Stimulated activated CD4-positive, alpha-beta T cell treated with anti-CD3 and anti-CD28 coated beads, Interleukin-12 subunit alpha, Interleukin-12 subunit beta, amount 100 ng/mL, for 48 hours (primary cell): ENCODE data around the gene SORBS1.
"Not testable (repeated sequence)": the region's sequence is repeated elsewhere in the genome, so short reads cannot be mapped to it uniquely, and the experiment has no call there.

Experiments used
- DNase-seq, 3 donors: peaks; one replicate each; pipeline ENCODE4 v3.0.0-alpha.2; 2020; ENCODE audit warnings: low read depth in 2 of 3, low spot score in 1 of 3

Gene SORBS1

GRCh38 chr10:95354110-95354509 lies 207.1 kb downstream of the SORBS1 start:
- no peak for DNase-seq

GRCh38 chr10:95353123-95353522 lies 208.0 kb downstream of the SORBS1 start:
- DNase-seq: no peak

DNA sequence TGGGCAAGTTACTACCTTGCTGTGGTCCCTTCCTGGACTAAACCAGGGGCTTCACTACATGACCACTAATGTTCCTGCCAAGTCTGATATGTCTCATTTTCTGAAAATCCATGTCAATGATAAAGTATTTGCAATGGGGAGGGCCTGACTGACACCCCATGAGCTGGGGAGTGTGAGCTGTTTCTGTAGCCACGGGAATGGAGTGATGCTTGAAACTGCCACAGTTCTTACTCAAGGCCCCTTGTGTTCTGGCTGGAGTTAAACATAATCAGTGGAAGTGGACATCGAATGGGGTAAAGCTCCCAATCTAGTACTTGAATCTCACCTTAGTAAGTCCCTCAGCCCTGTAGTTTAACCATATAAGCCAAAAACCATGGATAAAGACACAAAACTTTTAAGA lies 208.5 kb downstream of the SORBS1 start:
- no peak for DNase-seq

- DNase-seq: no peak
Observed at GRCh38 chr10:95350830-95351228, 210.3 kb downstream of the SORBS1 start.

DNA sequence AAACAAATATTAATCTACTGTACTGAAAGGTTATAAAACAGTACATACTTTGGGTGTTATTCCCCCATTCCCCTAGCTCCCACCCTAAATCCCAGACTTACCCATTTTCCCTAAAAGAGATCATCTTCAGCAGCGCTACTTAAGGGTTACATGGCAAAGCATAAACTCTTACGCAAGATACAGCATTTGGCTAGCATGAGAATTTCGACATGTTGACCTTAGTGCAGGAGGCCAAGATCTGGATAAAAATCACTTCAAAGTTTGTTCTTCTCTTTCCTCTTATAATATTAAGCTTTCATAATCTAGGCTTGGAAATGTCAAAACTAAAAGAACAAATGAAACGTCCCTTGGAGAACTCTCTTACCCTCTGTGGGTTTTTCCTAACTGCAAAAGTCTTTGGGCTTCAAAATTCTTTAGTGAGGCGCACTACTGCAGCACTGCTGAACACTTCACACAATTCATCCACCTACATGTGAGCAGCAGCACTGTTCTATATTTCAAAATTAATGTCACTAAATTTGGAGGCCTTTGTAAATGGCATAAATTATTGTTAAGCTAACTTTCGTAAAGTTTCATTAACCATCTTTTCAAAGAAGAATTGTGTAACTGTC lies 210.8 kb downstream of the SORBS1 start:
- DNase-seq: no peak

DNA sequence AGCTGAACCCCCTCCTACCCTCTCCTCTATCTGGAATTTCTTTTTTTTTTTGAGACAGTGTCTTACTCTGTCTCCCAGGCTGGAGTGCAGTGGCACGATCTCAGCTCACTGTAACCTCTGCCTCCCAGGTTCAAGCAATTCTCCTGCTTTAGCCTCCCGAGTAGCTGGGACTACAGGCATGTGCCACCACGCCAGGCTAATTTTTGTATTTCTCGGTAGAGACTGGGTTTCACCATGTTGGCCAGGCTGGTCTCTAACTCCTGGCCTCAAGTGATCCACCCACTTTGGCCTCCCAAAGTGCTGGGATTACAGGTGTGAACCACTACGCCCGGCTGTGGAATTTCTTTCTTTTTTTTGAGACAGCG lies 213.8 kb downstream of the SORBS1 start:
- not testable (repeated sequence) for DNase-seq

- DNase-seq: no peak
Observed at GRCh38 chr10:95346715-95347401, 214.3 kb downstream of the SORBS1 start.

DNA sequence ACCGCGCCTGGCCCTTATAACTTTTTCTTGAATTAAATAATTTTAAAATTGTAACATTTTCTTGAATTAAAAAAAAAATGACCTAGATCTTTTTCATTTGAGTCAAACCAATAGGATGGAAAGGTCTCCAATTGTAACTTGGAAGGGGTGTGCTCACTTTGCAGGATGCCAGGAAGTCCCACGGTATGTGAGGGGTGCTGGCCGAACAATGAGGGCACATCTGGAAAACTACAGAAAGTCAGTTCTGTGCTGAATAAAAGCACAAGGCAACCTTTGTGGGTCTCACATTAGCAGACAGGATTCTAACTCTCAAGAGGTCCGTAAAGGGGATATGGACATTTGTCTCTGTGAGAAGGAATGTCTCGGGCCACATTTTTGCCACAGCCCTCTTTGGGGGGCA lies 217.6 kb downstream of the SORBS1 start:
- DNase-seq: no peak

DNA sequence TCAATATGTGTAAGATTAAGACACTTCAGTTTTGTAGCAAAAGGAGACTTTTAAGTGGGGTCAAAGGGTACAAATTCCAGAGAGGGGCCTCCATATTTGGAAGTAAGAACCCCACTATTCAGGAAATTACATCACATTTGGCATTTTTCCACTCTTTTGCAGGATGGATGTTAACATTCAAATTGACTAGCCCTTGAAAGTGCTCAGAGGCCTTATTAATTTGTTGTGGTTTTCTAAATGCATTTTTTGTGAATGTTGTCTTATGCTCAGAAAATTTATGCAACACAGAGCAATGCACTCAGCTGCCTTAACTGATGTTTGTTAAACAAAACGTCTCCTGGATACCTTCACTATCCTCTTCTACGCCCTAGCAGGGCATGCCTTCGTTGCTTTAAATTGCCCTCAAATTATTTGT lies 219.4 kb downstream of the SORBS1 start:
- no peak for DNase-seq

DNA sequence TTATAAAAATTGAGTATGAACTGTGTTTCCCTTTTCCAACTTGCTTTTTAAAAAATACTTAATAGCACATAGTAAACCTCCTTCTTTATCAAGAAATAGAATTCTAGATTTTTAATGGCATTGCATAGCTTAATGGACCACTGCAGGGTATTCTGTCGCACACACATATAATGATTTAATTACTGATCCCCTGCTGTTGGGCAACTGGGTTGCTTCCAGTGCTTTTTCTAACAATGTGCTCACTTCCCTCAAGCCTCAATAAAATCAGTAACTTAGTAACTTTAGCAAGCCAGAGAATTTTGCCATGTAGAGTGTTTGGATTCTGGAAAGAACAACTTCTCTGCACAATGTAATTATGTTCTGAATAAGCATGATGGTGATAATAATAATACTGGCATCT lies 221.3 kb downstream of the SORBS1 start:
- no peak for DNase-seq

GRCh38 chr10:95337423-95338160 lies 223.6 kb downstream of the SORBS1 start:
- no peak for DNase-seq

DNA sequence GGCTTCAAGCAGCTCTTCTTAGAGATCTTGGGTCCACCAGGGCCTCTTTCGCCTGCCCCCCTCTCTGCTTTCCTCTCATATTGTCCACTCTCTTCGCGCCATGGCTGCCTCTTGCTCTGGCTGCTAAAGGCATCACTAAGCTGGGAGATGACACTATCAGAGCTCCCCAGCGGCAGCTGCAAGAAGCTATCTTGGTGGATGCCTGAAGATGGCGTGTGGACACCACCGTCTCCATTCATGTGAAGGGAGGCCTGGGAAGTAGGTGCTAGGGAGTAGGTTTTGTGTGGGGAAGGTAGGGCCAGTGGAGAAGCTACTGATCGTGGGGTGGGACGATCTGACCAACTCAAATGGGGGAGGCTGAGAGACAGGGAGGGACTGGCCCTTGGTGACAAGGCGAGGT lies 224.5 kb downstream of the SORBS1 start:
- no peak for DNase-seq

- no peak for DNase-seq
Observed at GRCh38 chr10:95335933-95336699, 225.1 kb downstream of the SORBS1 start.

- DNase-seq: no peak
Observed at GRCh38 chr10:95334805-95335144, 226.4 kb downstream of the SORBS1 start.

DNA sequence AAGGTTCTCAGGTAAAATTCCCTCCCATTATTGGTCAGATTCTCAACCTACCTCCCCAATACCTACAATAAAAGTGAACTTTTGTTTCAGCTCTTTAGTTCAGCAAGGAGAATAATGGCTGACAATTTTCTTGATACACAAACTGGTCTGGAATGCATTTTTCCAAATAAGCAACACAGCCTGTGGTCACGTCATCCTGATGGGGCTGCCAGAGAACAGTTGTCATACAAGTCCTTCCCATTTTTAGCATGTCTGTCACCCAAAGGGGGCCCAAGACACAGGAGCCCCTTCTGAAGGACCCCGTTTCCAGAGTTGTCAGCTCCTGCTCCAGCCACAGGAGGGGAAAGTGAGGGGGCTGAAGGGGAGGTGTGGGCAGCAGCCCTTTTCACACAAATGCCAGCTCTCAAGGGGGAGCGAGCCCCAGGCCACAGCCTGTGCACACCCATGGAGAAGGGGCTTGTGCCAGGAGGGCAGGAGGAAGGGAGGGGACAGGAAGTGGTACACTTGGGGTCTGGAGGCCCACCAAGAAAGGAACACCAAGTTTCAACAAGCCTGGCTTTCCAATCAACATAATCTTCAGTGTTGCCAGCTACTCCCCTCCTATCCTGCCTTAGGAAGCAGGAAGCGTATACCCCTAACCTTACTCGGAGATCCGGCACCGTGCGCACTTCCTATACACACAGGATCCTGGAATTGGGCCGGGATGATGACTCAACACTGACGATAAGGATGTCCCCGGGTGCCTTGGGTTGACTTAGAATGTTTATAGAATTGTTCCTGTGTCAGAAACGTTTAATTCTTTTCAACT lies 227.0 kb downstream of the SORBS1 start:
- no peak for DNase-seq

DNA sequence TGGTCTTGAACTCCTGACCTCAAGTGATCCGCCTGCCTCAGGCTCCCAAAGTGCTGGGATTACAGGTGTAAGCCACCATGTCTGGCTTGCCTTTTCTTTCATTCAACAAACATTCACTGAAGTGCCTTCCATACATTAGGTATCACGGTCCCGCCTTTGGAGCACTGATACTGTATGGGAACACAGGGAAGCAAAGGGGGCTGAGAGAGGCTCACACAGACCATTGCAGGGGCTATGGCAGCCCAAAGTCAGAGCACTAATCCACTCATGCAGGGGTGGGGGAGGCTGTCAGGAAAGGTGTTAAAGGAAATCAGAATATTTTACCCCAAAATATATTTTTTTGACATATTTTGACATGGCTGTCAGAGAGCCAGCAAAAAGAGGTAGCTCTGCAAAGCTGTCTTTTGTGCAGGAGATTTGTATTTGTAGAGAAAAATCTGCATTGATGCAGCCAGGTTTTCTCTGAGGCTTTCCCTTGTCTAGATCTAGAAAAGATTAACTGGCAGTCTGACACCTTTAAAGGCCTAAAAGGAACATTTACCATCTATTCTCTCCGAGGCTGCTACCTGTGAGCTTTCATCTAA lies 228.4 kb downstream of the SORBS1 start:
- no peak for DNase-seq

- DNase-seq: no peak
Observed at GRCh38 chr10:95331596-95332130, 229.5 kb downstream of the SORBS1 start.

DNA sequence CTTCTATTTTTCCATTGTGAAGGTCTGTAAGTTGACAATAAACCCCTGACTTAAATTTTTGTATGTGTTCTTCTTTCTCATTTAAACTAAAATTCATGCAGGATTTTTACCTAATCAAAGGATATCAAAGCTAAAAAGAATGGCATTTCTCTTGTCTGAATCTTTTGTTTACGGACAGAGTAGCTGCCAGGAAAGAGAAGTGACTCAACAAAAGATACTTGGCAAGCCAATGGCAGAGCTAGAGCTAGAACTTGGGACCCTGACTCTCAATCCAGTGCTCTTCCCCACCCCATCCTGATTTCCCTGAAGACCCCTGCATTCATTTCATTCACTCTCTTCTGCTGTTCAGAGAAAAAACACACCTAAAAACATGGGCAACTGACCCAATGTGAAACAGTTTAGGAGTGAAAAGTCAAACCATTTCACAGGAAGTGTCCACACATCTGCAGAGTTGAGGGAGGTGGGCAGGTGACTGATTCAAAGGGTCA lies 230.2 kb downstream of the SORBS1 start:
- DNase-seq: no peak

- DNase-seq: no peak
Observed at GRCh38 chr10:95329296-95329695, 231.9 kb downstream of the SORBS1 start.

DNA sequence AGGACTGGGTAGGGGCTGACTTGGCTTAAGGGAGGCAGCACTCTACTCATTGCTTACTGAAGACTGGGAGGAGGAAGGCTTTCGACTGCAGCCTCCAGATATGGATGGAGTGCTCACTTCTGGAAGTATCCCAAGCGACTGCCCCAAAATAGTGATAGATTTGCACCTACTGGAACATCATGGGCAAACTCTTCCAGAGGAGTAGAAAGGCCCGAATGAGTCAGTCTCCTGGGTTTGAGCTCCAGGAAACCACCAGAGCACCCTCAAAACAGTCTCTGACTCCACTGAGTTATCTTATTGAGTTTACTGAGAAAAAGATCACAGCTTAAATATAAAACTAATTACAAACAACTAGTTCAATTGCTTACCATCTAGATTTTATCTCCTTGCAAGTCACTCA lies 233.2 kb downstream of the SORBS1 start:
- DNase-seq: no peak
